NCI-H510A (cell line): ENCODE measurements around the gene MYO9A.

Experiments
- DNase-seq: peaks from one replicate; lab custom pipeline; 2025; lab: John Stamatoyannopoulos, UW

MYO9A gene

GRCh38 chr15:71809346-71809745 is 308.6 kb downstream of the MYO9A start:
- DNase-seq = no peak

GRCh38 chr15:71808311-71809020 is 309.5 kb downstream of the MYO9A start:
- DNase-seq = no peak

GRCh38 chr15:71807691-71808091 is 310.3 kb downstream of the MYO9A start:
- DNase-seq = no peak

- DNase-seq = no peak
Measured at GRCh38 chr15:71807125-71807629, 310.8 kb downstream of the MYO9A start.

GRCh38 chr15:71806452-71806931 is 311.5 kb downstream of the MYO9A start:
- DNase-seq = no peak

GRCh38 chr15:71804695-71805470 is 313.1 kb downstream of the MYO9A start:
- DNase-seq = no peak

- no peak for DNase-seq
Measured at GRCh38 chr15:71804226-71804625, 313.7 kb downstream of the MYO9A start.

- DNase-seq = no peak
Measured at GRCh38 chr15:71802770-71803169, 315.2 kb downstream of the MYO9A start.

- DNase-seq = no peak
Measured at GRCh38 chr15:71801935-71802655, 315.9 kb downstream of the MYO9A start.

- no peak for DNase-seq
Measured at GRCh38 chr15:71800835-71801745, 316.9 kb downstream of the MYO9A start.

GRCh38 chr15:71800190-71800589 is 317.8 kb downstream of the MYO9A start:
- DNase-seq = no peak

- DNase-seq = no peak
Measured at GRCh38 chr15:71798641-71799040, 319.3 kb downstream of the MYO9A start.

GRCh38 chr15:71792521-71792920 is 325.4 kb downstream of the MYO9A start:
- no peak for DNase-seq

GRCh38 chr15:71791975-71792374 is 326.0 kb downstream of the MYO9A start:
- no peak for DNase-seq

- no peak for DNase-seq
Measured at GRCh38 chr15:71790081-71790480, 327.9 kb downstream of the MYO9A start.

GRCh38 chr15:71789616-71790015 is 328.3 kb downstream of the MYO9A start:
- DNase-seq = no peak

GRCh38 chr15:71788646-71789579 is 329.0 kb downstream of the MYO9A start:
- no peak for DNase-seq

- DNase-seq = no peak
Measured at GRCh38 chr15:71786673-71787072, 331.3 kb downstream of the MYO9A start.

GRCh38 chr15:71785996-71786395 is 332.0 kb downstream of the MYO9A start:
- no peak for DNase-seq

- DNase-seq = no peak
Measured at GRCh38 chr15:71784719-71785118, 333.2 kb downstream of the MYO9A start.
